Measurements from ENCODE around the gene SLX4IP.

- TF ChIP-seq CTCF (IDR thresholded peaks at IDR 0.05; ENCODE audit: insufficient read depth, low read length) (no peak), POLR2AphosphoS5 (IDR thresholded peaks at IDR 0.05; ENCODE audit: low read depth) (no peak), REST (IDR thresholded peaks at IDR 0.05; ENCODE audit: insufficient replicate concordance, low read depth) (no peak), GABPA (IDR thresholded peaks at IDR 0.05; ENCODE audit: low read depth) (no peak), SPI1 (IDR thresholded peaks at IDR 0.05; ENCODE audit: borderline replicate concordance, low read depth) (no peak)
Observed at GRCh38 chr20:10561302-10561701, 126.2 kb downstream of the SLX4IP start.
